Measurements from ENCODE around the gene RCL1. TPM values are rescaled to one million over a fixed set of nuclear protein-coding genes. Genes with fewer than 3 reads are reported as not detected.

RCL1 gene
- total and polyA plus RNA-seq, 2 of the 13 experiments (the other 11 are each of a cell fraction or from before 2014, with no cell fraction given) = 22.3 to 31.6 TPM

DNA sequence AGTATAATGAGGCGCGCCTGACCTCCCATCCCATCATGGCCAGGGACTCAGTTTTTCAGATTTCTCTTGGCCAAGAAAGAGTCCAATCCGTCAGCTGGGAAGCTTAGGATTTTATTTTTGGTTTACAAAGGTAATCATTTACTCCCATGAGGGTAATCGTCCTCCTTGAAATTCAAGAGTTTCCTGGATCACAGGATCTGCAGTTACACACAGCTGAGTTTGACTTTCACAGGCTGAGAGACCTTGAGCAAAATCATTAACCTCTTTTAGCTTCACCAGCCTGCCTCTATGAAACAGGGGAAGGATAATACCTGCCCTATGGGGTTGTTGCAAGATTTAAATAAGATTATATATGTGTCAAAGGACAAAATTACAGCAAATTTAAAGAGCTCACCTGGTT is 36.3 kb upstream of the RCL1 start:
- no peaks in the 10 kb centered on the region for H3K4me1 ChIP-seq (ENCODE audit: insufficient read depth, low read length)
- no peaks in the 10 kb centered on the region for H3K36me3 ChIP-seq (replicated peaks in 1 of 2; ENCODE audit: control insufficient read depth in 1 of 2, insufficient read depth in 2 of 2, low read length in 2 of 2)
- no peak for TF ChIP-seq IRX3 (CRISPR knock-in tag; IDR thresholded peaks at IDR 0.05; ENCODE audit: borderline replicate concordance, low read depth)
- no peak for TF ChIP-seq AHDC1 (CRISPR knock-in tag; IDR thresholded peaks at IDR 0.05; ENCODE audit: borderline replicate concordance)
- TF ChIP-seq DPF2 (CRISPR knock-in tag; IDR thresholded peaks at IDR 0.05; ENCODE audit: borderline replicate concordance, low read depth) = no peak
- no peak for FAIRE-seq
- H3K9ac ChIP-seq (ENCODE audit: insufficient read depth, low read depth, low read length) = no peak overlapping the region
- no TSS peak for BruUV-seq (replicated peaks)
- in situ Hi-C loops (cut with HindIII; ENCODE audit: extremely low pct_ligation_motif_present, low pct_unique_long_range_greater_than_20kb) = loop anchor here (5.0 to 25.0 kb wide), 3 partner anchors 231 to 831 kb away; partner anchors contain the start of genes JAK2 and PLGRKT
- no peak overlapping the region for H3K27ac ChIP-seq (ENCODE audit: extremely low read length, insufficient read depth, low read length)
- CTCF ChIA-PET (ENCODE audit: low intra/inter-chr PET ratio, low total read pairs) = no interaction called here
- WGBS (ENCODE audit: low lambda C conversion rate) = 48% methylated on average over 4 of the region's 4 CpGs
- H3K27me3 ChIP-seq (ENCODE audit: control insufficient read depth in 1 of 2, insufficient read depth in 2 of 2, low read length in 2 of 2) = no peaks in the 10 kb centered on the region; a peak in 1 of 5 replicates
- H3K4me2 ChIP-seq (ENCODE audit: low read depth, low read length) = no peak overlapping the region
- H3K9me3 ChIP-seq (ENCODE audit: low read length) = no peaks in the 10 kb centered on the region
- no peaks in the 10 kb centered on the region for H3K79me2 ChIP-seq (ENCODE audit: insufficient read depth, low read length)
- ATAC-seq = no peak
- no peaks in the 10 kb centered on the region for H4K20me1 ChIP-seq (ENCODE audit: insufficient read depth, low read length)
- no peak overlapping the region for H3K4me3 ChIP-seq (replicated peaks in 1 of 3; ENCODE audit: insufficient read depth in 1 of 3, low read depth in 2 of 3, low read length in 3 of 3)
- intact Hi-C loops (cut with micrococcal nuclease; ENCODE audit: unreplicated experiment) = loop anchor here (5.0 kb wide), 1 partner anchor 846 kb away; no protein-coding TSS in a partner anchor
- no peak overlapping the region for H2AFZ ChIP-seq (ENCODE audit: low read length)
- DNase-seq (ENCODE audit: low spot score) = no peak
- POLR2A ChIA-PET = no interaction called here

All from HepG2 (cell line).